SK-N-SH treated with all-trans-retinoic acid at 6 μM for 48 hours (cell line): ENCODE data around the gene ACTG2.

Experiments used
- ARNTL ChIP-seq: fragments of 450-650 bp; formaldehyde crosslinking; IDR thresholded peaks from 2 replicates; pipeline ENCODE4 v1.5.0; 2020; ENCODE audit warnings: low read depth, mild to moderate bottlenecking, moderate library complexity, borderline replicate concordance
- ESRRG ChIP-seq: fragments of 250-450 bp; sonication (Bioruptor Pico); IDR thresholded peaks from 2 replicates; pipeline ENCODE4 v1.6.1; 2021; ENCODE audit warnings: mild to moderate bottlenecking
- GLIS3 ChIP-seq: fragments of 250-450 bp; sonication (Bioruptor Pico); IDR thresholded peaks from 2 replicates; pipeline ENCODE4 v1.5.0; 2020; ENCODE audit warnings: mild to moderate bottlenecking, moderate library complexity
- OSR1 ChIP-seq: fragments of 250-450 bp; sonication (Bioruptor Pico); IDR thresholded peaks from 2 replicates; pipeline ENCODE4 v1.8.0; 2022; ENCODE audit warnings: moderate library complexity, mild to moderate bottlenecking, inconsistent platforms
- RARB ChIP-seq: fragments of 250-450 bp; sonication (Bioruptor Pico); IDR thresholded peaks from 2 replicates; pipeline ENCODE4 v1.8.0; 2021; ENCODE audit warnings: mild to moderate bottlenecking, moderate library complexity
- SNAI2 ChIP-seq: fragments of 250-450 bp; sonication (Bioruptor Pico); IDR thresholded peaks from 2 replicates; pipeline ENCODE4 v1.5.0; 2020; ENCODE audit warnings: mild to moderate bottlenecking, moderate library complexity
- TOX ChIP-seq: fragments of 250-450 bp; sonication (Bioruptor Pico); IDR thresholded peaks from 2 replicates; pipeline ENCODE4 v1.8.0; 2021; ENCODE audit warnings: mild to moderate bottlenecking, moderate library complexity, borderline replicate concordance
- ZFP3 ChIP-seq: fragments of 250-450 bp; sonication (Bioruptor Pico); IDR thresholded peaks from 2 replicates; pipeline ENCODE4 v1.5.0; 2020; ENCODE audit warnings: mild to moderate bottlenecking, moderate library complexity
- ZNF70 ChIP-seq: fragments of 450-650 bp; formaldehyde crosslinking; IDR thresholded peaks from 2 replicates; pipeline ENCODE4 v1.5.0; 2020; ENCODE audit warnings: mild to moderate bottlenecking, moderate library complexity
- TF ChIP-seq, protein P1 (sequence below): fragments of 250-450 bp; sonication (Bioruptor Pico); IDR thresholded peaks from 2 replicates; pipeline ENCODE4 v1.5.1; 2020; ENCODE audit warnings: low read depth, mild to moderate bottlenecking, moderate library complexity
- TF ChIP-seq, protein P2 (sequence below): fragments of 250-450 bp; sonication (Bioruptor Pico); IDR thresholded peaks from 2 replicates; pipeline ENCODE4 v1.8.0; 2021; ENCODE audit warnings: low read depth, mild to moderate bottlenecking, moderate library complexity, borderline replicate concordance
- TF ChIP-seq, protein P3 (sequence below): fragments of 250-450 bp; sonication (Bioruptor Pico); IDR thresholded peaks from 2 replicates; pipeline ENCODE4 v1.5.1; 2021; ENCODE audit warnings: mild to moderate bottlenecking, moderate library complexity
- TF ChIP-seq, protein P4 (sequence below): fragments of 250-450 bp; sonication (Bioruptor Pico); IDR thresholded peaks from 2 replicates; pipeline ENCODE4 v1.8.0; 2020; ENCODE audit warnings: mild to moderate bottlenecking, moderate library complexity, borderline replicate concordance
- TF ChIP-seq, protein P5 (sequence below): fragments of 250-450 bp; sonication (Bioruptor Pico); IDR thresholded peaks from 2 replicates; pipeline ENCODE4 v1.5.0; 2020; ENCODE audit warnings: mild to moderate bottlenecking, moderate library complexity

DNA sequence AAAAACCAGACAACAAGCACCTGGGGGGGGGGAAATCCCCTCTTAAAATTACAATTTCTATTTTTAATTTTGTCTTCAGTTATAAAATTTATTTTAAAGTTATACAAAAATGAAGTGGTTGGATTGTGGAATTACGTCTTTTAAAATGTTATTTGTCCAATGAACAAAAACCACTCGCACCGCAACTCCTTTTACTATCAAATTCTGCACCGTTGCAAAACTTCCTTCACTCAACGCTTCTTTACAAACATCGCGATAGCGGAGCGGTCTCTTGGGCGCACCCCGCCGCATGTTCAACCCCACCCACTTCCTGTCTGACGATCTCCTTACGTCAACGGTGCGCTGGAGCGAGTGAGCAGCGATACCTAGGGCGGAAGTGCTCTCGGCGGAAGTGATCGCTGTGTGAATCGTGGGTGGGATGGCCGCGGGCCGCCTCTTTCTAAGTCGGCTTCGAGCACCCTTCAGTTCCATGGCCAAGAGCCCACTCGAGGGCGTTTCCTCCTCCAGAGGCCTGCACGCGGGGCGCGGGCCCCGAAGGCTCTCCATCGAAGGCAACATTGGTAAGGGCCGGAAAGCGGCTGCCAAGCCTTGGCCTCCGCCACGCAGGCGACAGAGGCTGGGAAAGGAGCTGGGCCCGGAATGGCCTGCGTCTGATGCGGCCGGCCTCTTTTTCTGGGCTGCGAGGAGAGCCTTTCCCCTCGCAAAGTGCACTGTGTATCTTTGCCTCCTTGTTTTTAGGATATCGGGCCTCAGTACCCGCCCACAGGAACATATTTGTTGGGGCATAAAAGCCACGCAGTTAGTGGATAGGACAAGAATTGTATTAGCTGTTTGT, 33.9 kb downstream of the ACTG2 start, which contains the start of gene DGUOK:
- TF ChIP-seq, protein P1, sequence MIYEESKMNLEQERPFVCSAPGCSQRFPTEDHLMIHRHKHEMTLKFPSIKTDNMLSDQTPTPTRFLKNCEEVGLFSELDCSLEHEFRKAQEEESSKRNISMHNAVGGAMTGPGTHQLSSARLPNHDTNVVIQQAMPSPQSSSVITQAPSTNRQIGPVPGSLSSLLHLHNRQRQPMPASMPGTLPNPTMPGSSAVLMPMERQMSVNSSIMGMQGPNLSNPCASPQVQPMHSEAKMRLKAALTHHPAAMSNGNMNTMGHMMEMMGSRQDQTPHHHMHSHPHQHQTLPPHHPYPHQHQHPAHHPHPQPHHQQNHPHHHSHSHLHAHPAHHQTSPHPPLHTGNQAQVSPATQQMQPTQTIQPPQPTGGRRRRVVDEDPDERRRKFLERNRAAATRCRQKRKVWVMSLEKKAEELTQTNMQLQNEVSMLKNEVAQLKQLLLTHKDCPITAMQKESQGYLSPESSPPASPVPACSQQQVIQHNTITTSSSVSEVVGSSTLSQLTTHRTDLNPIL (CRISPR knock-in tag): no peak
- TF ChIP-seq, protein P2, sequence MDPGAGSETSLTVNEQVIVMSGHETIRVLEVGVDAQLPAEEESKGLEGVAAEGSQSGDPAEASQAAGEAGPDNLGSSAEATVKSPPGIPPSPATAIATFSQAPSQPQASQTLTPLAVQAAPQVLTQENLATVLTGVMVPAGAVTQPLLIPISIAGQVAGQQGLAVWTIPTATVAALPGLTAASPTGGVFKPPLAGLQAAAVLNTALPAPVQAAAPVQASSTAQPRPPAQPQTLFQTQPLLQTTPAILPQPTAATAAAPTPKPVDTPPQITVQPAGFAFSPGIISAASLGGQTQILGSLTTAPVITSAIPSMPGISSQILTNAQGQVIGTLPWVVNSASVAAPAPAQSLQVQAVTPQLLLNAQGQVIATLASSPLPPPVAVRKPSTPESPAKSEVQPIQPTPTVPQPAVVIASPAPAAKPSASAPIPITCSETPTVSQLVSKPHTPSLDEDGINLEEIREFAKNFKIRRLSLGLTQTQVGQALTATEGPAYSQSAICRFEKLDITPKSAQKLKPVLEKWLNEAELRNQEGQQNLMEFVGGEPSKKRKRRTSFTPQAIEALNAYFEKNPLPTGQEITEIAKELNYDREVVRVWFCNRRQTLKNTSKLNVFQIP: 0 out of 2 replicates have a peak, but pooled peaks have one; percentile 83
- TF ChIP-seq, protein P3, sequence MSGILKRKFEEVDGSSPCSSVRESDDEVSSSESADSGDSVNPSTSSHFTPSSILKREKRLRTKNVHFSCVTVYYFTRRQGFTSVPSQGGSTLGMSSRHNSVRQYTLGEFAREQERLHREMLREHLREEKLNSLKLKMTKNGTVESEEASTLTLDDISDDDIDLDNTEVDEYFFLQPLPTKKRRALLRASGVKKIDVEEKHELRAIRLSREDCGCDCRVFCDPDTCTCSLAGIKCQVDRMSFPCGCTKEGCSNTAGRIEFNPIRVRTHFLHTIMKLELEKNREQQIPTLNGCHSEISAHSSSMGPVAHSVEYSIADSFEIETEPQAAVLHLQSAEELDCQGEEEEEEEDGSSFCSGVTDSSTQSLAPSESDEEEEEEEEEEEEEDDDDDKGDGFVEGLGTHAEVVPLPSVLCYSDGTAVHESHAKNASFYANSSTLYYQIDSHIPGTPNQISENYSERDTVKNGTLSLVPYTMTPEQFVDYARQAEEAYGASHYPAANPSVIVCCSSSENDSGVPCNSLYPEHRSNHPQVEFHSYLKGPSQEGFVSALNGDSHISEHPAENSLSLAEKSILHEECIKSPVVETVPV: no peak
- TF ChIP-seq ARNTL (CRISPR knock-in tag): no peak
- no peak for TF ChIP-seq TOX (CRISPR knock-in tag)
- TF ChIP-seq ZFP3 (CRISPR knock-in tag): 0 out of 2 replicates have a peak, but pooled peaks have one; percentile 65
- no peak for TF ChIP-seq GLIS3
- TF ChIP-seq, protein P4, sequence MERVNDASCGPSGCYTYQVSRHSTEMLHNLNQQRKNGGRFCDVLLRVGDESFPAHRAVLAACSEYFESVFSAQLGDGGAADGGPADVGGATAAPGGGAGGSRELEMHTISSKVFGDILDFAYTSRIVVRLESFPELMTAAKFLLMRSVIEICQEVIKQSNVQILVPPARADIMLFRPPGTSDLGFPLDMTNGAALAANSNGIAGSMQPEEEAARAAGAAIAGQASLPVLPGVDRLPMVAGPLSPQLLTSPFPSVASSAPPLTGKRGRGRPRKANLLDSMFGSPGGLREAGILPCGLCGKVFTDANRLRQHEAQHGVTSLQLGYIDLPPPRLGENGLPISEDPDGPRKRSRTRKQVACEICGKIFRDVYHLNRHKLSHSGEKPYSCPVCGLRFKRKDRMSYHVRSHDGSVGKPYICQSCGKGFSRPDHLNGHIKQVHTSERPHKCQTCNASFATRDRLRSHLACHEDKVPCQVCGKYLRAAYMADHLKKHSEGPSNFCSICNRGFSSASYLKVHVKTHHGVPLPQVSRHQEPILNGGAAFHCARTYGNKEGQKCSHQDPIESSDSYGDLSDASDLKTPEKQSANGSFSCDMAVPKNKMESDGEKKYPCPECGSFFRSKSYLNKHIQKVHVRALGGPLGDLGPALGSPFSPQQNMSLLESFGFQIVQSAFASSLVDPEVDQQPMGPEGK: no peak
- TF ChIP-seq RARB (CRISPR knock-in tag): no peak
- TF ChIP-seq, protein P5, sequence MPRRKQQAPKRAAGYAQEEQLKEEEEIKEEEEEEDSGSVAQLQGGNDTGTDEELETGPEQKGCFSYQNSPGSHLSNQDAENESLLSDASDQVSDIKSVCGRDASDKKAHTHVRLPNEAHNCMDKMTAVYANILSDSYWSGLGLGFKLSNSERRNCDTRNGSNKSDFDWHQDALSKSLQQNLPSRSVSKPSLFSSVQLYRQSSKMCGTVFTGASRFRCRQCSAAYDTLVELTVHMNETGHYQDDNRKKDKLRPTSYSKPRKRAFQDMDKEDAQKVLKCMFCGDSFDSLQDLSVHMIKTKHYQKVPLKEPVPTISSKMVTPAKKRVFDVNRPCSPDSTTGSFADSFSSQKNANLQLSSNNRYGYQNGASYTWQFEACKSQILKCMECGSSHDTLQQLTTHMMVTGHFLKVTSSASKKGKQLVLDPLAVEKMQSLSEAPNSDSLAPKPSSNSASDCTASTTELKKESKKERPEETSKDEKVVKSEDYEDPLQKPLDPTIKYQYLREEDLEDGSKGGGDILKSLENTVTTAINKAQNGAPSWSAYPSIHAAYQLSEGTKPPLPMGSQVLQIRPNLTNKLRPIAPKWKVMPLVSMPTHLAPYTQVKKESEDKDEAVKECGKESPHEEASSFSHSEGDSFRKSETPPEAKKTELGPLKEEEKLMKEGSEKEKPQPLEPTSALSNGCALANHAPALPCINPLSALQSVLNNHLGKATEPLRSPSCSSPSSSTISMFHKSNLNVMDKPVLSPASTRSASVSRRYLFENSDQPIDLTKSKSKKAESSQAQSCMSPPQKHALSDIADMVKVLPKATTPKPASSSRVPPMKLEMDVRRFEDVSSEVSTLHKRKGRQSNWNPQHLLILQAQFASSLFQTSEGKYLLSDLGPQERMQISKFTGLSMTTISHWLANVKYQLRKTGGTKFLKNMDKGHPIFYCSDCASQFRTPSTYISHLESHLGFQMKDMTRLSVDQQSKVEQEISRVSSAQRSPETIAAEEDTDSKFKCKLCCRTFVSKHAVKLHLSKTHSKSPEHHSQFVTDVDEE (CRISPR knock-in tag): 0 out of 2 replicates have a peak, but pooled peaks have one; percentile 31
- no peak for TF ChIP-seq ESRRG (CRISPR knock-in tag)
- no peak for TF ChIP-seq OSR1 (CRISPR knock-in tag)
- TF ChIP-seq ZNF70 (CRISPR knock-in tag): no peak
- TF ChIP-seq SNAI2 (CRISPR knock-in tag): no peak
